GM12892 (cell line): ENCODE measurements around the gene FTSJ3.

Source experiments
- POLR2A ChIP-seq: IDR thresholded peaks from 2 replicates; pipeline ENCODE4 v1.6.1; 2011; ENCODE audit warnings: low read depth, low read length, control low read depth
- TAF1 ChIP-seq: IDR thresholded peaks from 2 replicates; pipeline ENCODE4 v1.6.1; 2011; ENCODE audit warnings: low read depth, mild to moderate bottlenecking, control low read depth, low read length, borderline replicate concordance

DNA sequence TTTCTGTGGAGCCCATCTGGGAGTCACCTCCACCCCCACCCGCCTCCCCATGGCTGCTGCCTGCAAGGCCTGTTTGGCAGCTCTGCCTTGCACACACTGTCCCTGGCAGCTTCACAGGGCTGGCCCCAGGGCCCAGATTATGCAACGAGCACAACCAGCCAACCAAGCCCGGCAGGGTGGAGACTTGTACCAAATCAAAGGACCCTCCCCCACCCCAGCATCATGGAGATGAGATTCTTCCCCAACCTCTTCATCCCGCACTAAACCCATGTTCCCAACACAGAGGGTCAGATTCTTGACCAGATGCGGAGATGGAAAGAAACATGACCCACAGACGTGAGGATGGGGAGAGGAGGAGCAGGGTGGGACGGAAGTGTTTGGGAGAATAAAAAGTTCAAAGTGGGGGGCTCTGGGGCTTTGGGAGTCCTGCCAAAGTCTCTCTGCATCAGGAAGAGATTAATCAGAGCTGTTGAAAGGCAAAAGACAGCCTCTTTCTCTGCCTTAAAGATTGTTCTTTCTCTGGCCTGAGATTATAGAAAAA lies 11.2 kb upstream of the FTSJ3 start:
- TF ChIP-seq POLR2A (no peak), TAF1 (no peak)
